ENCODE data around the gene DRD5.

Gene DRD5

DNA sequence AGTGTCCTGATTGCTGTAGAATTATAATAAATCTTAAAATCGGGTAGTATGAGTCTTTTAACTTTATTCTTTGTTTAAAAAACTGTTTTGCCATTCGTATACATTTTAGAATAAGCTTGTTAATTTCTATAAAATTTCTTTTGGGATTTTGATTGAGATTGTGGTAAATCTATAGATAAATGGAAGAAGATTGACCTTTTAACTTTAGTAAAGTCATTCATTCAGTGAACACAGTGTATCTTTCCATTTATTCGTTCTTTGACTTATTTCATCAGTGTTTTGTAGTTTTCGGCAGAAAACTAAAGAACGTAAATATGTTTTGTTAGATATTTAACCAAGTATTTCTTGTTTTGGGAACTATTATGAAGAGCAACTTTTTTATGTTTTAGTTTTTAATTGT is 38.9 kb downstream of the DRD5 start:
- Histone ChIP-seq H3K9ac (ENCODE audit: low read length) (no peak overlapping the region), H3K9me3 (ENCODE audit: low read length) (no peaks in the 10 kb centered on the region), H3K36me3 (ENCODE audit: insufficient read depth, low read length) (no peaks in the 10 kb centered on the region), H3K27me3 (ENCODE audit: control insufficient read depth in 1 of 2, insufficient read depth in 2 of 2, low read length in 2 of 2) (no peaks in the 10 kb centered on the region), H3K4me1 (ENCODE audit: insufficient read depth, low read length) (no peaks in the 10 kb centered on the region), H3K27ac (ENCODE audit: low read depth, low read length) (no peak overlapping the region), H3K4me3 (ENCODE audit: low read depth in 1 of 2, low read length in 2 of 2) (no peak overlapping the region)

DNA sequence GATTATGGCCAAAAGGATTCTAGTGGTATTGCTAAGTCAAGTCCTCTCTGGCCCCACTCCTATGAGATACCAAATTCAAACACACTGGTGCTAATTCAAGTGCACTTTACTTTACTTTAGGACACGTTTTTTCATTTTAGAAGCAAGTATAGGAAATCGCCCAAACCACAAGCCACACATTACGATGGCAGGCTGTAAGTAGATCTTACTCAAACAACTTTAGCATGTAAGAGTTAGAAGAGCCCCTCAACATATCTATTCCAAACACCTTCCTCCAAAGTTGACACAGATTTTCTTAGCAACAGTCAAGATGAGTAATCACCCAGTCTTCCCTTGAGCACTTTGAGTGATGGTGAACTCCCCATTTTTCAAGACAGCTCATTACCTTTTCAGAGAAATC is 43.6 kb downstream of the DRD5 start:
- H3K9ac ChIP-seq (ENCODE audit: low read length), result no peak overlapping the region
- no peaks in the 10 kb centered on the region for H3K27me3 ChIP-seq (ENCODE audit: control insufficient read depth in 1 of 2, insufficient read depth in 2 of 2, low read length in 2 of 2)
- H3K4me3 ChIP-seq (ENCODE audit: low read depth in 1 of 2, low read length in 2 of 2), result no peak overlapping the region
- no peaks in the 10 kb centered on the region for H3K9me3 ChIP-seq (ENCODE audit: low read length)
- H3K36me3 ChIP-seq (ENCODE audit: insufficient read depth, low read length), result no peaks in the 10 kb centered on the region
- H3K4me1 ChIP-seq (ENCODE audit: insufficient read depth, low read length), result no peaks in the 10 kb centered on the region
- no peak overlapping the region for H3K27ac ChIP-seq (ENCODE audit: low read depth, low read length)

DNA sequence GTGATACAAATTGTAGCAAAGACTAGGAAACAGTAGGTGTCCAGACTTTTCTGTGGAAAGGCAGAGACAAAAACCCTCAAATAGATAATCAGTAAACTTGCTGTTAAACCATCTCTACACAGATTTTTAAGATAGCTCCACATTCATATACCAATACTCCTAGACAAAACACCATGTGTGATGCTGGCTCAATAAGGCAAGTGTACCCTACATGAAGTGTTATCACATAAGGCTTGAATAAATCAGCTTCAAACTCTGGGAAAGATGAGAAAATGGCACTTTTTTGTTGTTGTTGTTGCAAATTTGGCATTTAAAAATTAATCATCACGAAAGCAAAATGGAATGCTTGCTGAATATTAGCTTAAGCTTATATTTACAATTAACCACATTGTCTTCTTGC is 45.1 kb downstream of the DRD5 start:
- Histone ChIP-seq H3K4me3 (ENCODE audit: low read depth in 1 of 2, low read length in 2 of 2) (no peak overlapping the region), H3K27ac (ENCODE audit: low read depth, low read length) (no peak overlapping the region), H3K9me3 (ENCODE audit: low read length) (no peaks in the 10 kb centered on the region), H3K4me1 (ENCODE audit: insufficient read depth, low read length) (no peaks in the 10 kb centered on the region), H3K9ac (ENCODE audit: low read length) (no peak overlapping the region), H3K27me3 (ENCODE audit: control insufficient read depth in 1 of 2, insufficient read depth in 2 of 2, low read length in 2 of 2) (no peaks in the 10 kb centered on the region), H3K36me3 (ENCODE audit: insufficient read depth, low read length) (no peaks in the 10 kb centered on the region)

DNA sequence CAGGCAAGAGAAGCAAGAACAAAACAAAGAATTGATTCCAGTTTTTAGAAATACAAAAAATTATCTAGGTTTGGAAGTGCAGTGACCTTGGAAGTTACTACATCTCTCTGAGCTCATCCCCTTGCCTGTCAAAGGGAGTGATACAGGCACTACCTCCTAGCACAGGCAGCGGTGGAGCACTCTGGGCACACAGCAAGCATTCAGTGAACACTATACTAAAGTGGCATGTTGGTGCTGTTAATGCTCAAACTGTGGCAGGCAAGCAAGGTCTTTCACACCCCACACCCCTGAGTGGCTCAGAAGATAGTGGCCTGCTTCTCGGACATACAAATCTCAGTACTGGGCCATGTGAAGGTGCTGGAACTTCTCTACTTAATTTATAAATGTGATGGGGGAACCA is 51.2 kb downstream of the DRD5 start:
- Histone ChIP-seq H3K4me1 (ENCODE audit: insufficient read depth, low read length) (no peaks in the 10 kb centered on the region), H3K27me3 (ENCODE audit: control insufficient read depth in 1 of 2, insufficient read depth in 2 of 2, low read length in 2 of 2) (no peaks in the 10 kb centered on the region), H3K9me3 (ENCODE audit: low read length) (no peaks in the 10 kb centered on the region), H3K36me3 (ENCODE audit: insufficient read depth, low read length) (no peaks in the 10 kb centered on the region), H3K9ac (ENCODE audit: low read length) (no peak overlapping the region), H3K27ac (ENCODE audit: low read depth, low read length) (no peak overlapping the region), H3K4me3 (ENCODE audit: low read depth in 1 of 2, low read length in 2 of 2) (no peak overlapping the region)

DNA sequence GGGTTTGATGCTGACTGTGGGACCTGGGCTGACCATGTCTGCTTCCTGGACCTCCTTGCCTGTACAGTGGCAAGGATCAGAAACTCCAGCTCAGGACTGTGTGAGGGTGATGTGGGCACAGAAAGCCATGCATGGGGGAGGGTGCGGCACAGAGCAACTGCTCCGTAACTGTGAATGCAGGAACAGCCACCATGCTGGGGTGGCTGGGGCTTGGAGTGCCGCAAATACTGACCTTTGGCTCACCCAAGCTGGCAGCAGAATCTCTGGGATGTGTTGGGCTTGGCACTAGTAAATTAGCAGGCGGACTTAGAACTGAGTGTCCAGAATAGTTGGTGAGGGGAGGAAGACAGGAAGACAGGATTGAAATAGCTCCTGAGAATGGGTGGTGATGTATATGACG is 52.0 kb downstream of the DRD5 start:
- H3K27ac ChIP-seq (ENCODE audit: low read depth, low read length), result no peak overlapping the region
- no peak overlapping the region for H3K9ac ChIP-seq (ENCODE audit: low read length)

More for the DNA sequence above, 52.0 kb downstream of the DRD5 start:
- Histone ChIP-seq H3K4me1 (ENCODE audit: insufficient read depth, low read length) (no peaks in the 10 kb centered on the region), H3K27me3 (ENCODE audit: control insufficient read depth in 1 of 2, insufficient read depth in 2 of 2, low read length in 2 of 2) (no peaks in the 10 kb centered on the region), H3K9me3 (ENCODE audit: low read length) (no peaks in the 10 kb centered on the region), H3K4me3 (ENCODE audit: low read depth in 1 of 2, low read length in 2 of 2) (no peak overlapping the region), H3K36me3 (ENCODE audit: insufficient read depth, low read length) (no peaks in the 10 kb centered on the region)

Measured in muscle layer of colon (tissue), 2 donors.